Neural cell (in vitro differentiated cells): ENCODE data around the gene TPSB2. TPM values are rescaled to one million over a fixed set of nuclear protein-coding genes. Genes with fewer than 3 reads are reported as not detected.

Source experiments
- H2AFZ ChIP-seq: fragments of 200-600, 300-800 bp; sonication (generic), shearing (Covaris generic); 2 replicates; pipeline ENCODE4 v1.6.0; 2014; ENCODE audit warnings: low read depth, mild to moderate bottlenecking, antibody characterized with exemption, low read length, moderate library complexity
- H3F3A ChIP-seq: fragments of 200-600 bp; shearing (Covaris generic); 2 replicates; pipeline ENCODE4 v1.6.1; 2016; ENCODE audit warnings: mild to moderate bottlenecking, moderate library complexity, mixed read lengths, antibody characterized with exemption, low read length; ENCODE audit not compliant: insufficient read depth, poor library complexity, severe bottlenecking
- H3K27ac ChIP-seq: fragments of 200-600, 300-800 bp; sonication (generic), shearing (Covaris generic); 2 replicates; pipeline ENCODE4 v1.5.1; 2014; ENCODE audit warnings: mild to moderate bottlenecking, low read length, moderate library complexity
- H3K27me3 ChIP-seq: fragments of 300-800, 200-600 bp; sonication (generic), shearing (Covaris generic); 2 replicates; pipeline ENCODE4 v1.6.0; 2014; ENCODE audit warnings: mild to moderate bottlenecking, low read depth, low read length, moderate library complexity; ENCODE audit not compliant: insufficient read depth
- H3K36me3 ChIP-seq: fragments of 300-800, 200-600 bp; sonication (generic), shearing (Covaris generic); 2 replicates; pipeline ENCODE4 v1.5.1; 2014; ENCODE audit warnings: mild to moderate bottlenecking, antibody characterized with exemption, low read length, moderate library complexity; ENCODE audit not compliant: insufficient read depth
- H3K4me2 ChIP-seq: fragments of 300-800, 200-600 bp; sonication (generic), shearing (Covaris generic); 2 replicates; pipeline ENCODE4 v1.6.0; 2014; ENCODE audit warnings: mild to moderate bottlenecking, low read length
- H3K4me3 ChIP-seq: fragments of 300-800, 200-600 bp; sonication (generic), shearing (Covaris generic); 2 replicates; pipeline ENCODE4 v1.5.1; 2014; ENCODE audit warnings: mild to moderate bottlenecking, low read length, moderate library complexity
- H3K79me2 ChIP-seq: fragments of 200-600 bp; shearing (Covaris generic); replicated peaks from 2 replicates; pipeline ENCODE4 v1.6.0; 2014; ENCODE audit warnings: mild to moderate bottlenecking, low read length, moderate library complexity; ENCODE audit not compliant: insufficient read depth
- H3K9ac ChIP-seq: fragments of 300-800, 200-600 bp; sonication (generic), shearing (Covaris generic); 2 replicates; pipeline ENCODE4 v1.6.1; 2016; ENCODE audit warnings: mild to moderate bottlenecking, low read length, mixed read lengths
- H3K9me2 ChIP-seq: fragments of 200-600 bp; shearing (Covaris generic); 2 replicates; pipeline ENCODE4 v1.6.1; 2016; ENCODE audit warnings: mild to moderate bottlenecking, low read length, mixed read lengths; ENCODE audit not compliant: insufficient read depth
- H3K9me3 ChIP-seq: fragments of 200-600, 300-800 bp; sonication (generic), shearing (Covaris generic); 2 replicates; pipeline ENCODE4 v1.6.1; 2016; ENCODE audit warnings: mild to moderate bottlenecking, mixed run types, low read length, moderate library complexity, mixed read lengths
- H4K20me1 ChIP-seq: fragments of 200-600 bp; shearing (Covaris generic); 2 replicates; pipeline ENCODE4 v1.6.1; 2016; ENCODE audit warnings: mild to moderate bottlenecking, mixed run types; ENCODE audit not compliant: insufficient read depth
- EP300 ChIP-seq: fragments of 450-650 bp; conservative IDR thresholded peaks from 2 replicates; pipeline ENCODE4 v1.6.1; 2014; ENCODE audit warnings: antibody characterized with exemption, mild to moderate bottlenecking, moderate library complexity; ENCODE audit not compliant: poor library complexity, severe bottlenecking
- EZH2 ChIP-seq: fragments of 200-600, 300-800 bp; shearing (Covaris generic), sonication (generic); IDR thresholded peaks from 2 replicates; pipeline ENCODE4 v1.6.1; 2014; ENCODE audit warnings: antibody characterized with exemption, low read length, borderline replicate concordance, mild to moderate bottlenecking; ENCODE audit not compliant: insufficient read depth, poor library complexity, severe bottlenecking
- MXI1 ChIP-seq: fragments of 450-650 bp; conservative IDR thresholded peaks from 2 replicates; pipeline ENCODE4 v1.6.1; 2014; ENCODE audit warnings: antibody characterized with exemption, mild to moderate bottlenecking; ENCODE audit not compliant: poor library complexity, severe bottlenecking
- POLR2AphosphoS5 ChIP-seq: IDR thresholded peaks from 2 replicates; pipeline ENCODE4 v1.6.1; 2012
- RAD21 ChIP-seq: fragments of 450-650 bp; conservative IDR thresholded peaks from 2 replicates; pipeline ENCODE4 v1.6.1; 2014; ENCODE audit warnings: antibody characterized with exemption, mild to moderate bottlenecking, moderate library complexity
- SMC3 ChIP-seq: fragments of 450-650 bp; conservative IDR thresholded peaks from 2 replicates; pipeline ENCODE4 v1.6.1; 2014; ENCODE audit warnings: antibody characterized with exemption, mild to moderate bottlenecking, moderate library complexity; ENCODE audit not compliant: poor library complexity
- TAF1 ChIP-seq: IDR thresholded peaks from 2 replicates; pipeline ENCODE4 v1.6.1; 2012; ENCODE audit warnings: low read depth
- polyA plus RNA-seq: library from polyadenylated mRNA; depleted of rRNA; stranded (reverse); fragments of >200 nt; gene quantifications from 2 replicates; pipeline ENCODE4 v1.2.3, GENCODE V29; 2014
- TF ChIP-seq, protein P1 (sequence below): fragments of 450-650 bp; IDR thresholded peaks from 2 replicates; pipeline ENCODE4 v1.5.1; 2014; ENCODE audit warnings: antibody characterized with exemption, mild to moderate bottlenecking, moderate library complexity; ENCODE audit not compliant: poor library complexity, severe bottlenecking
- TF ChIP-seq, protein P2 (sequence below): IDR thresholded peaks from 2 replicates; pipeline ENCODE4 v1.6.1; 2012; ENCODE audit warnings: borderline replicate concordance

Gene TPSB2
- polyA plus RNA-seq, 1 donor from 2014 or later: not detected

DNA sequence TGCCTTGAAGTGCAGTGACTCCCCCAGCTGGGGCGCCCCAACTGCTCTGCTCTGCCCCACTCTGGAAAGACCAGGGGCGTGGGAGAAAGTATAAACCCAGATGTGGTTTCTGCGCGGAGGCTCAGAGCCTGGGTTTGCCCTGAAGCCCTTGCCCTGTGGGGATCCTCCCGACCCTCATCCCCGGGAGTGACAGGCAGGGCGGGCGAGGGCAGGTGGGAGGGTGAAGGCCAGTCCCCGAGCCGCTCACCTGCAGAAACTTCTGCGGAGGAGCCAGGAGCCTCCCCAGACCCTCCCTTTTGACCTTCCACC, 29.7 kb upstream of the TPSB2 start:
- Histone ChIP-seq H3K4me2 (no peak overlapping the region), H3K4me3 (no peak overlapping the region)

DNA sequence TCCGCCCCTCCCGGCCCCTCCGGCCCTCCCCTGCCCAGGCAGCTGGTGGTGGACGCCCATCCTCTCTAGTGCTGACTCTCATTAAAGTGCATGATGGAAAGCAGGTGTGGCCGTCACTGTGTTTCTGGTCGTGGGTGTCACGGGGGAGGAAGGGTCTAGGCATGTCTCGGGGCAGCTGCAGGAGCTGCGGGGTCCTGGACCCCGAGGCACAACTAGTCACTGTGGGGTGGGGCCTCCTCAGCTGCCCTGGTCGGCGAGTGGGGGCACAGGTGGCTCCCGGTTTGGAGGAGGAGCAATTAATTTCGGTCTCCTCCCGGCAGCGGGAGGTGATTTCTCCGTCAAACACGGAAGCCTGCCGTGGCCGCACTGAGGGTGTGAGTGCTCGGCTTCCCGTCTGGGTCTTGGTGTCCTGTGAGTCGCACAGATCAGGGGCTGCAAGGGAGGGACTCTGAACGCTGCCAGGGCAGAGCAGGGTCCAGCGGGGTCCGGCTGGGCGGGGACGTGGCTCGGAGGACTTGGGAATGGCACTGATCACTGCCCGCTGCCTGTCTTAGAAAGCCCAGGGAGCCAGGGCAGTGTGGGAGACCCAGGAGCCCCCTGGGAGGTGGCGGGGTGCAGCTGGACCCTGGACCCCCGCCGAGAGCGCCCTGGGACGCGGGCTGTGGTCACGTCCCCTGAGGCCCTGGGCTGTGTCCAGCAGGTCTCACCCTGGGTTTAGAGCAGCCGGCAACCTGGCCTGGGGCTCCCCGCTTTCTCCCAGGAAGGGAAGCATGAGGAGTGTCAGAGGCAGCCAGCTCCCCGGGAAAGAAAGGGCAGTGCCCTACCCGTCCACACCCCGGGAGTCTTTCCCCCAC, 29.1 kb upstream of the TPSB2 start:
- H3K9ac ChIP-seq: no peak overlapping the region
- no peaks in the 10 kb centered on the region for H3K9me3 ChIP-seq
- no peaks in the 10 kb centered on the region for H3K36me3 ChIP-seq
- no peak overlapping the region for H3K4me2 ChIP-seq
- no peak overlapping the region for H3K27ac ChIP-seq
- no peaks in the 10 kb centered on the region for H4K20me1 ChIP-seq
- no peaks in the 10 kb centered on the region for H3K9me2 ChIP-seq
- no peaks in the 10 kb centered on the region for H3K79me2 ChIP-seq
- no peak overlapping the region for H2AFZ ChIP-seq
- no peaks in the 10 kb centered on the region for H3F3A ChIP-seq
- no peak for TF ChIP-seq TAF1
- TF ChIP-seq EZH2: no peak
- TF ChIP-seq POLR2AphosphoS5: no peak
- TF ChIP-seq SMC3: no peak
- TF ChIP-seq, protein P1, sequence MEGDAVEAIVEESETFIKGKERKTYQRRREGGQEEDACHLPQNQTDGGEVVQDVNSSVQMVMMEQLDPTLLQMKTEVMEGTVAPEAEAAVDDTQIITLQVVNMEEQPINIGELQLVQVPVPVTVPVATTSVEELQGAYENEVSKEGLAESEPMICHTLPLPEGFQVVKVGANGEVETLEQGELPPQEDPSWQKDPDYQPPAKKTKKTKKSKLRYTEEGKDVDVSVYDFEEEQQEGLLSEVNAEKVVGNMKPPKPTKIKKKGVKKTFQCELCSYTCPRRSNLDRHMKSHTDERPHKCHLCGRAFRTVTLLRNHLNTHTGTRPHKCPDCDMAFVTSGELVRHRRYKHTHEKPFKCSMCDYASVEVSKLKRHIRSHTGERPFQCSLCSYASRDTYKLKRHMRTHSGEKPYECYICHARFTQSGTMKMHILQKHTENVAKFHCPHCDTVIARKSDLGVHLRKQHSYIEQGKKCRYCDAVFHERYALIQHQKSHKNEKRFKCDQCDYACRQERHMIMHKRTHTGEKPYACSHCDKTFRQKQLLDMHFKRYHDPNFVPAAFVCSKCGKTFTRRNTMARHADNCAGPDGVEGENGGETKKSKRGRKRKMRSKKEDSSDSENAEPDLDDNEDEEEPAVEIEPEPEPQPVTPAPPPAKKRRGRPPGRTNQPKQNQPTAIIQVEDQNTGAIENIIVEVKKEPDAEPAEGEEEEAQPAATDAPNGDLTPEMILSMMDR: no peak
- no peak for TF ChIP-seq RAD21
- TF ChIP-seq EP300: no peak
- TF ChIP-seq, protein P2, sequence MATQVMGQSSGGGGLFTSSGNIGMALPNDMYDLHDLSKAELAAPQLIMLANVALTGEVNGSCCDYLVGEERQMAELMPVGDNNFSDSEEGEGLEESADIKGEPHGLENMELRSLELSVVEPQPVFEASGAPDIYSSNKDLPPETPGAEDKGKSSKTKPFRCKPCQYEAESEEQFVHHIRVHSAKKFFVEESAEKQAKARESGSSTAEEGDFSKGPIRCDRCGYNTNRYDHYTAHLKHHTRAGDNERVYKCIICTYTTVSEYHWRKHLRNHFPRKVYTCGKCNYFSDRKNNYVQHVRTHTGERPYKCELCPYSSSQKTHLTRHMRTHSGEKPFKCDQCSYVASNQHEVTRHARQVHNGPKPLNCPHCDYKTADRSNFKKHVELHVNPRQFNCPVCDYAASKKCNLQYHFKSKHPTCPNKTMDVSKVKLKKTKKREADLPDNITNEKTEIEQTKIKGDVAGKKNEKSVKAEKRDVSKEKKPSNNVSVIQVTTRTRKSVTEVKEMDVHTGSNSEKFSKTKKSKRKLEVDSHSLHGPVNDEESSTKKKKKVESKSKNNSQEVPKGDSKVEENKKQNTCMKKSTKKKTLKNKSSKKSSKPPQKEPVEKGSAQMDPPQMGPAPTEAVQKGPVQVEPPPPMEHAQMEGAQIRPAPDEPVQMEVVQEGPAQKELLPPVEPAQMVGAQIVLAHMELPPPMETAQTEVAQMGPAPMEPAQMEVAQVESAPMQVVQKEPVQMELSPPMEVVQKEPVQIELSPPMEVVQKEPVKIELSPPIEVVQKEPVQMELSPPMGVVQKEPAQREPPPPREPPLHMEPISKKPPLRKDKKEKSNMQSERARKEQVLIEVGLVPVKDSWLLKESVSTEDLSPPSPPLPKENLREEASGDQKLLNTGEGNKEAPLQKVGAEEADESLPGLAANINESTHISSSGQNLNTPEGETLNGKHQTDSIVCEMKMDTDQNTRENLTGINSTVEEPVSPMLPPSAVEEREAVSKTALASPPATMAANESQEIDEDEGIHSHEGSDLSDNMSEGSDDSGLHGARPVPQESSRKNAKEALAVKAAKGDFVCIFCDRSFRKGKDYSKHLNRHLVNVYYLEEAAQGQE: no peak
- TF ChIP-seq MXI1: no peak
- H3K27me3 ChIP-seq: peaks cover 15% of the 10 kb centered on the region
- no peak overlapping the region for H3K4me3 ChIP-seq

More for the DNA sequence above, 29.7 kb upstream of the TPSB2 start:
- Histone ChIP-seq H3F3A (no peaks in the 10 kb centered on the region), H4K20me1 (no peaks in the 10 kb centered on the region), H2AFZ (no peak overlapping the region), H3K9me2 (no peaks in the 10 kb centered on the region), H3K79me2 (no peaks in the 10 kb centered on the region), H3K27me3 (peaks cover 15% of the 10 kb centered on the region), H3K9me3 (no peaks in the 10 kb centered on the region), H3K27ac (no peak overlapping the region), H3K36me3 (no peaks in the 10 kb centered on the region), H3K9ac (no peak overlapping the region)
- TF ChIP-seq, protein P2: no peak
- TF ChIP-seq MXI1 (no peak), RAD21 (no peak)
- TF ChIP-seq, protein P1: no peak
